ENCODE results near the gene ARG2.
"Not testable (repeated sequence)": the region's sequence is repeated elsewhere in the genome, so short reads cannot be mapped to it uniquely, and the experiment has no call there.

The ARG2 gene

GRCh38 chr14:67589204-67589770 is 30.4 kb upstream of the ARG2 start:
- no peak for DNase-seq

DNA sequence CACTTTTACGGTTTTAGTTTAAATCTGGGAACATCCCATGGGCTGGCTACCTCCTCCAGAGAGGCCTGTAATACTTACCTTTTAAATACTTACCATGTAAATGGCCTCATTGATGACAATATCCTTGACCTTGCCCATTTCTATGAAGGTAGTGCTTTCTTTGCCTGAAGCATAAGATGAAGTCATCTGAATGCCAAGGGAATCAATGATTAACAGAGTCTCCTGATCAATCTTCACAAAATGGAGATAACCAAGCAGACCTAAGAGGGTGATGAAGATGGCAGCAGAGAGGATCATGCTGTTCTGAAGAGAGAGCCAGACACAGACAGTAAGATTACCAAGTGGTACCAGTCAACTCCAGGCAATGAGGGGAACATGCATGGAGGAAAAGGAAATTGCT is 26.1 kb upstream of the ARG2 start:
- DNase-seq, result not testable (repeated sequence)

DNA sequence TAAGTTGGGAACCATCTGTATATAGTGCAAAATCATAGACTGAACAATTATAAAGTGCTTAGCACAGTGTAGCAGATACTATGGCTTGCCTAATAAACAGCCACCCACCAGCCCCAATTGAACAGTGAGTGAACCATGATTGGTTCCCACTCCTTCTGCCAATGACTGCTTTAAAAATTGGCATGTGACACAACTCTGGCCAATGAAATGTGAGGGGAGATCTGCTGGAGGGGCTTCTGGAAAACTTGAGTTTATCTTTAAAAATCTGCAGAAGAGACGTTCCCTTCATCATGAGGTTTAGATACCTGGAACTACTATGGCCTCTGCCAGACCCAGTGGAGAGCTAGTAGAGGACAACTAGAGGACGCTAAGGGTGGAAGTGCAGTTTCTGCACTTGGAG is 24.3 kb upstream of the ARG2 start:
- DNase-seq, result no peak

GRCh38 chr14:67599698-67600561 is 19.8 kb upstream of the ARG2 start, which contains the start of gene PIGH:
Gene PIGH, minus strand, starts transcription at chr14:67600268. Its CDS starts 65 bp downstream, at chr14:67600203.
- DNase-seq, result peak; percentile 80

DNA sequence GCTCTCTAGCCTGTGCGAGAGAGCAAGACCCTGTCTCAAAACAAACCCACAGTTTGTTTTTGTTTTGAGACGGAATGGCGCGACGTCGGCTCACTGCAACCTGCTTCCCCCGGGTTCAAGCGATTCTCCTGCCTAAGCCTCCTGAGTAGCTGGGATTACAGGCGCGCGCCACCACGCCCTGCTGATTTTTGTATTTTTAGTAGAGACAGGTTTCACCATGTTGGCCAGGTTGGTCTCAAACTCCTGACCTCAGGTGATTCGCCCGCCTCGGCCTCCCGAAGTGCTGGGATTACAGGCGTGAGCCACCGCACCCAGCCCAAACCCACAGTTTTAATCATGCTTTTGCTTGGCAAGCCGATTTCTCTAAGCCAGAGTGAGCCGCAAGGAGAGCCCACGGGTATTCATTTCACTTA is 19.2 kb upstream of the ARG2 start:
- DNase-seq, result not testable (repeated sequence)

GRCh38 chr14:67602076-67602475 is 17.6 kb upstream of the ARG2 start:
- no peak for DNase-seq

DNA sequence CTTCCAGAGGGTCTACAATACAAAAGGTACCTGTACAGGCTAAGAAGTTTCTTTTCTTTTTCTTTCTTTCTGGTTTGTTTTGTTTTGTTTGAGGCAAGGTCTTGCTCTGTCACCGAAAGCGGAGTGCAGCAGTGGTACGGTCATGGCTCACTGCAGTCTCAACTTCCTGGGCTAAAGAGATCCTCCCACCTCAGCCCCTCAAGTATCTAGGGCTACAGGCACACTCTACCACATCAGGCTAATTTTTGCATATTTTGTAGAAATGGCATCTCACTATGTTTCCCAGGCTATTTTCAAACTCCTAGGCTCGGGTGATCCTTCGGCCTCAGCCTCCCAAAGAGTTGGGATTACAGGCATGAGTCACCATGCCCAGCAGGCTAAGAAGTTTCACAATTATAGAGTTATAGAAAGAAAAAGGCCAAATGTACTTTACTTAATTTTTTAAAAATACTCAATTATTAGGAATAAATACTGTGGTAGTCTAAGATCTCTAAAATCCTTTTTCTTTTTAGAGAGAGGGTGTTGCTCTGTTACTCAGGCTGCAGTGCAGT is 16.6 kb upstream of the ARG2 start:
- no peak for DNase-seq

DNA sequence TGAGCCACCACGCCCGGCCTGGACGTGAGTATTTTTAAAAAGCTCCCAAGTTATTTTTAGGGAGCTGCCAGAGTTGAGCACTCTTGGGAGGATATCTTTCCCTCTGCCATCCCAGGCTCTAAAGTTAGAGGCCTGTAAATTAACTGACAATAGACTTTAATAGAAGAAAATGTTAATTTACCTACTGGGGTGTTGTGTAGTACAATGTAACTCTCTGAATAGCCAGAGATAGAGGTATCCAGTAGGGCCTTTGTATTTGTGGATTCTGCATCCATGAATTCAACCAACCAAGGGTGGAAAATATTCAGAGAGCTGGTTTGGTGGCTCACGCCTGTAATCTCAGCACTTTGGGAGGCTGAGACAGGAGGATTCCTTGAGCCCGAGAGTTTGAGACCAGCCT is 12.1 kb upstream of the ARG2 start:
- DNase-seq, result no peak

- DNase-seq, result no peak
These were observed 9.9 kb upstream of the ARG2 start for GRCh38 chr14:67609642-67610310.

GRCh38 chr14:67610491-67610890 is 9.2 kb upstream of the ARG2 start:
- no peak for DNase-seq

DNA sequence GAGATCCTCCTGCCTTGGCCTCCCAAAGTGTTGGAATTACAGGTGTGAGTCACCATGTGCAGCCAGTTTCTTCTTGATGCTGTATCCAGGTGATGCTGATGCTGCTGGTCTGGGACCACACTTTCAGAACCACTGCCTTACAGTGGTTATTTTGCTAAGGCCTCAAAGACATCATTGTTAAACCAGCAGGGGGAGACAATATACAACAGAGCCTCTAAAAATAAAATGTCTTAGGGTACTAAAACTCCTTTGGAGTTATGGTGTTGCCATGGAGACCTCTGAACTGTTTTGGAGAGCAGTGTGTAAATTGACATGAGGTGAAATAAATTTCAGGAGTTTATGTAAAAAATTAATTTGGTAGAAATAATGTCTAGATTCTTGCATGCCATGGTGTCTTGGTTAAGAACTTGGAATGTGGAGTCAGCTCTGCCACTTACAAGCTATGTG is 1.1 kb upstream of the ARG2 start:
- peak; percentile 59 for DNase-seq

DNA sequence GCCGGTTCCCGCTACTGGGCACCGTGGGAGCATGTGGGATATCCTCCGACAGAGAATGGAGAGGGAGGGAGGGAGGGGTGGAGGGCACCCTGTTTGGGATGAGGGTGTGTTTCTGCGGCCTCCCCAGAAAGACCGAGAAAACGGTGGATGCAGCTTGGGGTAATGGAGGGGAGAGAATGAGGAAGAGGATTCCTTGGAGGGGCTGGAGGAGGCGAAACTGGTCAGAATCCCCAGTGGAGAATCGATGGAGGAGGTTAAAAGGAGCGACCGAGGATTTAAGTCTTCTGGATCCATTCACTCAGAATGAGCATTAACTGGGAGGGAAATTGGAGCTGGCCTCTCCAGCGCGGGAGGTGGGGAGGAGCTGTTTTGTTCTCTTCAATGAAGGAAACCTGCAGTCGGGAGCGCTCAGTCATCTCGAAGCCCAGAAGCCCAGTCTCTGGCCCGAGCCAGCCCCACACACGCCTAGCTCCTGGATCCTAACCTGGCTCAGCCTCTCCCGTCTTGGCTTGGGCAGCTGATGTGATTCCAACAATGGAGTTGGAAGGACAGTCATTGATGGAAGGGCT is 581 bp downstream of the ARG2 start:
- peak; percentile 38 for DNase-seq

GRCh38 chr14:67622675-67623074 is 3.0 kb downstream of the ARG2 start:
- peak; percentile 76 for DNase-seq

- DNase-seq, result peak; percentile 80
These were observed 3.4 kb downstream of the ARG2 start for GRCh38 chr14:67623114-67623513.

- not testable (repeated sequence) for DNase-seq
These were observed 6.4 kb downstream of the ARG2 start for GRCh38 chr14:67626131-67626530.

GRCh38 chr14:67627519-67627918 is 7.8 kb downstream of the ARG2 start:
- DNase-seq, result no peak

DNA sequence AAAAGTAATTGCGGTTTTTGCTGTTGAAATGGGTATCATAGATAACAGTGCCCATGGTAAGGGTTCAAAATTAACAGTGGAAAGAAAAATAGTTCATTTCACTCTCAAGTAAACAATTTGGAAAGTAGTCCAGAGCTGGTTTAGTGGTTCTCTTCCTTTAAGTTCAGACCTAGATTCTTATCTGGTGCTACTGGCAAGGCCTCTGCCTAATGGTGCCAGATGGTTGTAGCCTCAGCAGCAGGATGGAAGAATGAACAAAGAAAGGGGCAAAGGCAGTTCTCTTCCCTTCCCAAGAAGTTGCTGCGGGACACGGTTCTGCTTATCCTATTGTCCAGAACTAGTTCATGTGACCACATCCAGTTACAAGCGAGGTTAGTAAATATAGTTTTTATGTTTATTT is 10.5 kb downstream of the ARG2 start:
- DNase-seq, result no peak

- DNase-seq, result no peak
These were observed 11.2 kb downstream of the ARG2 start for GRCh38 chr14:67630938-67631337.

DNA sequence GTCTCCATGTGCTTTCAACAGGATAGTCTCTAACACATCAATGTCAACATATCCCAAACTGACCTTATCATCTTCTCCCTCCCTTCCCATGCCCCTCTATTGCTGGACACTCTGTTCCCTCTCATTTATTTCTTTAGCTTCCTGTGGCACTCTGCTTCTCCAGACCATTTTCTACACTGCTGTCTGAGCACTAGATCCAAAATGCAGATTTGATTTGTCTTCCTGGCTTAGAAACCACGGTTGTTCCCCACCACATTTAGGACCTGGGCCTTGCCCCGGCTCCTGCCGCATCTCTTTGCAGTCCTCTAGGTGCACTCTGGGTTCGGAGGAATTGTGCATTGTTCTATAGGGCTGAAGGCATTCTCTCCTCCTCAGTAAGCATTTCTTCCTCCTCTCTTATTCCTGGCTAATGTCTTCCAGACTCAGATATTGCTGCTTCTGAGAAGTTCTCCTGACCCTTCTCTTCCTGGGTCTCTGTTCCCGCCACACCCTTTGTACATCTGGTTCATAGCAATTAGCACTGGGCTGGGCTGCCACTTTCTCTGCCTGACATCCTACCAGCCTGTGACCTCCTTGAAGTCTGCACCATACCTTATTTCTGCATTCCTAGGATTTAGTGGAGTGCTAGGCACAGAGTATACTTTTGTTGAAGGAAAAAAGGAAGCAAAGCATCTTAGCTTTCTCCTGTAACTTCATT is 13.9 kb downstream of the ARG2 start:
- no peak for DNase-seq

DNA sequence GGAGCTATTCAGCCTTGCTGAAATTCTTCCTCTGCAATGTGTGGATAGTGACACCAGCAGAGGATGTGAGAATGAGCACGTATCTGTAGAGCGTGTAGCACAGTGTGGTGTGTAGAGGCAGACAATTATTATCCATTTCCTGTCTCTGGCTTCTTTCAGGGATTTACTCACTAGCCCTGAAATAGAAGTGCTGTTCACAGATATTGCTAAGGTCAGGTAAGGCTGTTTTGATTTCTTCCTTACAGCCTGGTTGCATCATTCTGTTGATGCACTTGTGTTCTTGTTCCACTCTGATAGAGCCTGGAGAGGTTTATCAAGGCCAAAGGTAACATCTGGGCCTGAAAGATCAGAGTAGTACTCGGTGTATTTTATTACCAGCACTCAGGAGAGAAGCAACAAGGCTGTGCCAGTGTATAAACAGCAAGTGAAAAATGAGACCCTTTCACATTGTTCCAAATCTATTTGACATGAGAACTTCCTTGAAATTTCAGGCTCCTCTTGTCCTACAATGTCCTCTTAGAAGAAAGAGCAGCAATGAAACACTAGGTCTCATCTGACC is 16.7 kb downstream of the ARG2 start:
- peak; percentile 98 for DNase-seq

GRCh38 chr14:67638642-67639041 is 18.9 kb downstream of the ARG2 start:
- no peak for DNase-seq

DNA sequence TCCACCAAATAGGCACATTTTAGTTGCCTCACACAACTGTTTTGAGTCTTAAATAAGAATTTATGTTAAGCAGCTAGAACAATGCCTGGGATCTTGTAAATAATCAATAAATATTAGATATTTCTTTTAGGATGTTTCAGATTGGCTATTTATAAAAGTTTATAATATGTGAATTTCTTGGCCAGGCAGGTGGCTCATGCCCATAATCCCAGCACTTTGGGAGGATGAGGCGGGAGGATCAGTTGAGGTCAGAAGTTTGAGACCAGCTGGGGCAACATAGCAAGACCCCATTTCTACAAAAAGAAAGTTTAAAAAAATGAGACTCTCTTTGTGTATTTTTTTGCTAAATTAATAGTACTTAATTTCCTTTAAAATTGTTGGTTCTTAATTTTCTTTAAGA is 21.8 kb downstream of the ARG2 start:
- DNase-seq, result no peak
